GM13977 (cell line): ENCODE measurements around the gene NFIA.

Source experiments
- DNase-seq: peaks from one replicate; pipeline ENCODE4 v3.0.0; 2012; ENCODE audit warnings: low spot score
- in situ Hi-C: fragments of 300-500 bp; cut with MboI; formaldehyde crosslinking; loops from one replicate; pipeline ENCODE4 v1.12.0; 2022; ENCODE audit warnings: low sequenced_read_pairs, low pct_unique_long_range_greater_than_20kb, mixed read lengths, inconsistent platforms; ENCODE audit not compliant: unreplicated experiment
- TF ChIP-seq, protein P1 (sequence below): IDR thresholded peaks from 2 replicates; pipeline ENCODE4 v1.5.1; 2012; ENCODE audit warnings: mild to moderate bottlenecking, control low read depth; ENCODE audit not compliant: insufficient read depth; ENCODE audit errors: extremely low read depth, missing control alignments

The NFIA gene

GRCh38 chr1:61423643-61424042 is 341.3 kb downstream of the NFIA start:
- no peak for DNase-seq
- in situ Hi-C loops, result no loop called here
- TF ChIP-seq, protein P1, sequence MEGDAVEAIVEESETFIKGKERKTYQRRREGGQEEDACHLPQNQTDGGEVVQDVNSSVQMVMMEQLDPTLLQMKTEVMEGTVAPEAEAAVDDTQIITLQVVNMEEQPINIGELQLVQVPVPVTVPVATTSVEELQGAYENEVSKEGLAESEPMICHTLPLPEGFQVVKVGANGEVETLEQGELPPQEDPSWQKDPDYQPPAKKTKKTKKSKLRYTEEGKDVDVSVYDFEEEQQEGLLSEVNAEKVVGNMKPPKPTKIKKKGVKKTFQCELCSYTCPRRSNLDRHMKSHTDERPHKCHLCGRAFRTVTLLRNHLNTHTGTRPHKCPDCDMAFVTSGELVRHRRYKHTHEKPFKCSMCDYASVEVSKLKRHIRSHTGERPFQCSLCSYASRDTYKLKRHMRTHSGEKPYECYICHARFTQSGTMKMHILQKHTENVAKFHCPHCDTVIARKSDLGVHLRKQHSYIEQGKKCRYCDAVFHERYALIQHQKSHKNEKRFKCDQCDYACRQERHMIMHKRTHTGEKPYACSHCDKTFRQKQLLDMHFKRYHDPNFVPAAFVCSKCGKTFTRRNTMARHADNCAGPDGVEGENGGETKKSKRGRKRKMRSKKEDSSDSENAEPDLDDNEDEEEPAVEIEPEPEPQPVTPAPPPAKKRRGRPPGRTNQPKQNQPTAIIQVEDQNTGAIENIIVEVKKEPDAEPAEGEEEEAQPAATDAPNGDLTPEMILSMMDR, result no peak

- TF ChIP-seq, protein P1, result no peak
- in situ Hi-C loops, result no loop called here
- no peak for DNase-seq
Observed at GRCh38 chr1:61424382-61424781, 342.0 kb downstream of the NFIA start.

GRCh38 chr1:61425040-61425439 is 342.7 kb downstream of the NFIA start:
- in situ Hi-C loops, result no loop called here
- TF ChIP-seq, protein P1, result no peak
- no peak for DNase-seq

- TF ChIP-seq, protein P1, result no peak
- no peak for DNase-seq
- in situ Hi-C loops, result no loop called here
Observed at GRCh38 chr1:61426254-61426653, 343.9 kb downstream of the NFIA start.

DNA sequence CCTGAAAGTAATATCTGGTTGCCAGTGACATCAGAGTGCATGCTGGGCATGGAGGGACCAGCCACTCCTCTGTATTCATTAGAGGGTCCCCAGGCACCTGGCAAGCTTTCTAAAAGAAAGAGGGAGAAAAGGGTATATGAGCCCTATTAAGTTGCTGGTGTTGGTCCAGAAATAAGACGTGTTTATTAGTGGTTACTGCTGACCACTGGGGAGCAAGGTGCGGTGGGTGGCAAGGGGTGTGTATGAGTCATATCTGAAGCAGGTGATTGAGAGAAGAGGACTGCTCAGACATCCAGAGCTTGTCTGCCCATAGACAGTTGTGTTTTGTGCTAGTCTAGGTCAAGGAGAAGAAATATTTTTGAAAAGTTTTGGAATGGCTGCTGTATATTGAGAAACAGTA is 344.5 kb downstream of the NFIA start:
- in situ Hi-C loops, result no loop called here
- TF ChIP-seq, protein P1, result no peak
- DNase-seq, result no peak

DNA sequence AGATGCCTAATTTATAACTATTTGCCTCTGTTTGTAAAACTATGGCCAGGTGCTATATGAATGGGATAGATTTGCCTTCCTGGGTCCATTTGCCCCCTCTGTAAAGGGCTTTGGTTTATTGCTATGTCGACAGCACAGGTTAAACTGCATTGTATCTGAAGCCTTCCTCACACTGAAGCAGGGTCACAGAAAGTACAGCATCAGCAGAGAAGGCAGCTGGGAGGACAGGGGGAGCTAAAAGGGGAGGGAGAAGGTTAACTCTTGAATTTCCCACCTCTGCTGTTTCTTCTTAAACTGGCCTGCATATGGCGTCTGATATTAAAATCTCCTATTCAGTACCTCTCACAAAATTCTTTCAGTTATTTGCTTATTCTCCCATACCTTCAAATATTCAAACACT is 345.1 kb downstream of the NFIA start:
- in situ Hi-C loops, result no loop called here
- TF ChIP-seq, protein P1, result no peak
- no peak for DNase-seq

GRCh38 chr1:61428146-61428545 is 345.8 kb downstream of the NFIA start:
- in situ Hi-C loops, result no loop called here
- TF ChIP-seq, protein P1, result no peak
- DNase-seq, result no peak
